Measurements from ENCODE around the gene PFDN4.

- TF ChIP-seq, protein P1, sequence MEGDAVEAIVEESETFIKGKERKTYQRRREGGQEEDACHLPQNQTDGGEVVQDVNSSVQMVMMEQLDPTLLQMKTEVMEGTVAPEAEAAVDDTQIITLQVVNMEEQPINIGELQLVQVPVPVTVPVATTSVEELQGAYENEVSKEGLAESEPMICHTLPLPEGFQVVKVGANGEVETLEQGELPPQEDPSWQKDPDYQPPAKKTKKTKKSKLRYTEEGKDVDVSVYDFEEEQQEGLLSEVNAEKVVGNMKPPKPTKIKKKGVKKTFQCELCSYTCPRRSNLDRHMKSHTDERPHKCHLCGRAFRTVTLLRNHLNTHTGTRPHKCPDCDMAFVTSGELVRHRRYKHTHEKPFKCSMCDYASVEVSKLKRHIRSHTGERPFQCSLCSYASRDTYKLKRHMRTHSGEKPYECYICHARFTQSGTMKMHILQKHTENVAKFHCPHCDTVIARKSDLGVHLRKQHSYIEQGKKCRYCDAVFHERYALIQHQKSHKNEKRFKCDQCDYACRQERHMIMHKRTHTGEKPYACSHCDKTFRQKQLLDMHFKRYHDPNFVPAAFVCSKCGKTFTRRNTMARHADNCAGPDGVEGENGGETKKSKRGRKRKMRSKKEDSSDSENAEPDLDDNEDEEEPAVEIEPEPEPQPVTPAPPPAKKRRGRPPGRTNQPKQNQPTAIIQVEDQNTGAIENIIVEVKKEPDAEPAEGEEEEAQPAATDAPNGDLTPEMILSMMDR (IDR thresholded peaks at IDR 0.05): no peak
- TF ChIP-seq POLR2A (IDR thresholded peaks at IDR 0.05): no peak
Measured at GRCh38 chr20:54193817-54194216, 14.1 kb upstream of the PFDN4 start.
